ENCODE measurements around the gene WDR47.
A peak's percentile ranks its signal among the peaks of the same experiment; 100 is the strongest.

DNA sequence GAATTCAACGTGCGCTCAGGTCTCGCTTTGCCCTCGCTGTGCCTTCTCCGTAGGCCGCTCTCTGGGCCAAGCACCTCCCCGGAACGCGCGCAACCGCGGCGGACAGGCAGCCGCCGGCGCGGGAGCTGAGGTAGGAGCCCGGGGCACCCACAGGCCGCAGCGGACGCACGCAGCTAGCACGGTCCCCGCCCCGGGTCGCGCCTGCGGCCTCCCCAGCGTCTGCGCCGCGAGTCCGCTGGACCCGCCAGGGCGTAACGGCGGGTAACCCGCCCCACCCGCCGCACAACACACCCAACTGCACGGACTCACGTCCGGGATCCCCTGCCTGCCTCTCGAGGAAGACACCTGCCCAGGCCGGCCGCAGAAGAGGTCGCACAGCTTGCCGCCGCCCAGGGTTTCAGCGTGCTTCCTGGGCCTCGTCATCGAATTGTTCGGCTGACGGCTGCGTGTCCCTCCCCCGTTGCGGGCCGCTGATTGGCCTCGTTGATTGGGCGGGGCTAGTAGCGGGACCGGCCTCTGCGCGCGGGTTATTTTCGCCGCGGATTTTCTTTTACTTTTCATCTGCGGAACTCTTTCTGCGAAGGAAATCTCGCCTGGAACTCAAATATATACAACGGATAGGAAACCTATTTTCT is 78.7 kb downstream of the WDR47 start, which contains the start of gene CLCC1:
- TF ChIP-seq, protein P1, sequence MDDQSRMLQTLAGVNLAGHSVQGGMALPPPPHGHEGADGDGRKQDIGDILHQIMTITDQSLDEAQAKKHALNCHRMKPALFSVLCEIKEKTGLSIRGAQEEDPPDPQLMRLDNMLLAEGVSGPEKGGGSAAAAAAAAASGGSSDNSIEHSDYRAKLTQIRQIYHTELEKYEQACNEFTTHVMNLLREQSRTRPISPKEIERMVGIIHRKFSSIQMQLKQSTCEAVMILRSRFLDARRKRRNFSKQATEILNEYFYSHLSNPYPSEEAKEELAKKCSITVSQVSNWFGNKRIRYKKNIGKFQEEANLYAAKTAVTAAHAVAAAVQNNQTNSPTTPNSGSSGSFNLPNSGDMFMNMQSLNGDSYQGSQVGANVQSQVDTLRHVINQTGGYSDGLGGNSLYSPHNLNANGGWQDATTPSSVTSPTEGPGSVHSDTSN (IDR thresholded peaks at IDR 0.05; ENCODE audit: insufficient replicate concordance, low read depth, low read length) = no peak
- TF ChIP-seq SUZ12 (IDR thresholded peaks at IDR 0.05; ENCODE audit: unreplicated experiment) (no peak), JUNB (IDR thresholded peaks at IDR 0.05) (no peak), RAD21 (IDR thresholded peaks at IDR 0.05; ENCODE audit: insufficient read depth, low read depth, low read length) (no peak), SMAD1 (IDR thresholded peaks at IDR 0.05; ENCODE audit: low read depth, partially characterized antibody) (no peak), SIN3A (IDR thresholded peaks at IDR 0.05; ENCODE audit: low read depth, low read length) (peak; percentile 87), MAX (IDR thresholded peaks at IDR 0.05; ENCODE audit: low read depth, low read length) (peak; percentile 78), POLR2A (IDR thresholded peaks at IDR 0.05; ENCODE audit: low read depth, low read length) (peak; percentile 94)
- TF ChIP-seq, protein P2, sequence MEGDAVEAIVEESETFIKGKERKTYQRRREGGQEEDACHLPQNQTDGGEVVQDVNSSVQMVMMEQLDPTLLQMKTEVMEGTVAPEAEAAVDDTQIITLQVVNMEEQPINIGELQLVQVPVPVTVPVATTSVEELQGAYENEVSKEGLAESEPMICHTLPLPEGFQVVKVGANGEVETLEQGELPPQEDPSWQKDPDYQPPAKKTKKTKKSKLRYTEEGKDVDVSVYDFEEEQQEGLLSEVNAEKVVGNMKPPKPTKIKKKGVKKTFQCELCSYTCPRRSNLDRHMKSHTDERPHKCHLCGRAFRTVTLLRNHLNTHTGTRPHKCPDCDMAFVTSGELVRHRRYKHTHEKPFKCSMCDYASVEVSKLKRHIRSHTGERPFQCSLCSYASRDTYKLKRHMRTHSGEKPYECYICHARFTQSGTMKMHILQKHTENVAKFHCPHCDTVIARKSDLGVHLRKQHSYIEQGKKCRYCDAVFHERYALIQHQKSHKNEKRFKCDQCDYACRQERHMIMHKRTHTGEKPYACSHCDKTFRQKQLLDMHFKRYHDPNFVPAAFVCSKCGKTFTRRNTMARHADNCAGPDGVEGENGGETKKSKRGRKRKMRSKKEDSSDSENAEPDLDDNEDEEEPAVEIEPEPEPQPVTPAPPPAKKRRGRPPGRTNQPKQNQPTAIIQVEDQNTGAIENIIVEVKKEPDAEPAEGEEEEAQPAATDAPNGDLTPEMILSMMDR (IDR thresholded peaks at IDR 0.05 in 2 of 3, conservative IDR thresholded peaks at IDR 0.05 in 1 of 3; ENCODE audit: control insufficient read depth in 2 of 3, extremely low read depth in 1 of 3, insufficient read depth in 1 of 3, low read depth in 3 of 3, low read length in 3 of 3) = no peak
